GM18873 (cell line): ENCODE results near the gene LMNB1.
A peak's percentile ranks its signal among the peaks of the same experiment; 100 is the strongest.
"Not testable (repeated sequence)": the region's sequence is repeated elsewhere in the genome, so short reads cannot be mapped to it uniquely, and the experiment has no call there.

Source experiments
- ATAC-seq: cut with Tn5 transposase; IDR thresholded peaks from one replicate; pipeline ENCODE4 v1.9.1; 2021; ENCODE audit warnings: mild to moderate bottlenecking, moderate library complexity, moderate number of reproducible peaks; ENCODE audit not compliant: unreplicated experiment, low FRiP score

Gene LMNB1

DNA sequence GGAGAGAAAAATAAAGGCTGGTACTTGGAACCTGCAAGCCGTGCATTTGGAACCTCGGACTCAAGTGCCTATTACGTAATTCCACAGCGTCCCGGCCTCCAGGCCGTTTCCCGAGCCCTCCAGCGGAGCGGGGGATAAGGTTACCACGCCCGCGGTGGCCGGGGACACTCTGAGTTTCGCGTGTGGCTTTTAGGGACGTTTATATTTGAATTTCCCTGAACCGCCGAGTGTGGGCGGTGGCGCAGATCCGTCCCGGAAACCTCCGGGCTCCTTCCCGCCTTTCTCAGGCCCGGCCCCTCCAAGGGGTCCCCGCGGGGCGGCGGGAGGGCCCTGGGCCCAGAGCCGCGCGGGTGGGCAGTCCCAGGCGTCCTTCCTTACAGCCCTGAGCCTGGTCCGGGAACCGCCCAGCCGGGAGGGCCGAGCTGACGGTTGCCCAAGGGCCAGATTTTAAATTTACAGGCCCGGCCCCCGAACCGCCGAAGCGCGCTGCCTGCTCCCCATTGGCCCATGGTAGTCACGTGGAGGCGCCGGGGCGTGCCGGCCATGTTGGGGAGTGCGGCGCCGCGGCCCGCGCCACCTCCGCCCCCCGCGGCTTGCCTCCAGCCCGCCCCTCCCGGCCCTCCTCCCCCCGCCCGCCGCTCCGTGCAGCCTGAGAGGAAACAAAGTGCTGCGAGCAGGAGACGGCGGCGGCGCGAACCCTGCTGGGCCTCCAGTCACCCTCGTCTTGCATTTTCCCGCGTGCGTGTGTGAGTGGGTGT, at the start of gene LMNB1:
Gene LMNB1, plus strand, starts transcription at position 638 of the 758 bp plus-strand sequence. CDS start 373 bp downstream, outside the sequence.
- ATAC-seq = peak; percentile 54

DNA sequence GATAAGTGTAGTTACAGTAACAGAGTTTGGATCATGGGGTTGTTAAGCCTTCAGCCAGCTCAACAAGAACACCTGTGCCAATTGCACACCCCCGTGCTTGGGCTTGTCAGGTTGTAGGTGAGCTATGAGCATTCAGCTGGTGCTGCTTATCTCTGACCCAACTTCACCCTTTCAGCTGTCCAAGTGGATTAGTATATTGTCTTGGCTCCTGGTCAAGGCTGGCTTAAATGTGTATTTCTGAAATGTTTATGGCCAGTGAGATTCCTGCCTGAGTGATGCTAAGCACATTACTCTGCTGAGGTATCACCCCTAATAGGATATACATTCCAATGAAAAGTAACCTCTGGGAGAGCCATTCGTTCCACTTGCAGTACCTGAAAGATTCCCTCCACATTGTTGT, 44.2 kb upstream of the LMNB1 start:
- no peak for ATAC-seq

GRCh38 chr5:126734573-126734972, 42.4 kb upstream of the LMNB1 start:
- ATAC-seq = not testable (repeated sequence)

DNA sequence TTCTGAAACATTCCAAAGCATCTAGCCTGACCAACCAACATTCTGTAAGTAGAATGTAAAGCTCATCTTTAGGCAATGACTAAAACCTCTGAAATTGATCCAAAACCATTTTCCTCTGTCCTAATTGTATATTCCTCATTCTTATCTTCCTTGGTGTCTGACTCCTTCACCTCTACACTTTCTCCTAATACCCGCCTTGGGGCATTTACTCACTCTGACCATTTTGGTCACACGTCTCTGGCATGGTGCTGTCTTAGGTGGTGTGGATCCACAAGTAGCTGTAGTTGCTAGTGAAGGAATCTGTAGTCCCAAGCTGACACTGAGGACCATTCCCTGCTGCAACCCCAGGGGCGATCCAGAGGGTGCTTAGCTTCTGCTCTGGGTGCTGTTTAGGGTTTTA, 40.8 kb upstream of the LMNB1 start:
- ATAC-seq = no peak

DNA sequence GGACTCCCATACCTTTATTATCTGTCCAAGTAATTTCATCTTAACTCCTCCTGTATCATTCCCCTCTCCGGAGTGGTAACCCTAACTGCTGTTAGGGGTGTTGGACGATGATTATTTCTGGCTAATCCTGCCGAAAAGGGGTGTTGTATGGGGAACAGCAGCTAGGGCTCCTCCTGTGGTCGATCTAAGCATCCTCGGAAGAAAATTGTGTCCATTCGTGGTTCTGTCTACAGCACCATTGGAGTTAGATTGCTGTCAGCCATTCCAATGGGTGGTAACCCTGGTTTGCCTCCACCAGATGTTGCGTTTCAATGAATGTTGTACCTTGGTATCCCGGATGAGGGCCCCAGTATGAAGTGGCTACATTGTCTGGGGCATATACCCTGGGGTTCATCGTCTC, 35.6 kb upstream of the LMNB1 start:
- no peak for ATAC-seq

DNA sequence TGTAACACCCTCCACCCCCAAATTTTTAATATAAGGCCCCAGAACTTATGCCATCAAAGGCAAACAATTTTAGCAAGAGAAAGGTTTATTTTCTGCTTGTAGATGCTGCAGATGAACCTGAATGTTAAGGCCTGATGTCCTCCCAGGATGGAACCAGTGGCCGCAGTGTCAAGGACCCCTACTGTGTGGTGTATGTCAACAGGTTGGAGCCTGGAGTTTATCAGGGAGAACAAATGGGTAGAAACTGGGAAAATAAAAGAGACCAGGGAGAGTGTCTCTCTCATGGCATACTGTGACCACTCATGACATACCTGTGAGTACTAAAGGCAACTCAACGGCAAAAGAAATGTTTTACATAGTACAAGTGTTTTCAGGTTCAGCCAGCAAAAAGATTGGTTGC, 34.5 kb upstream of the LMNB1 start:
- ATAC-seq = no peak

- no peak for ATAC-seq
Observed at GRCh38 chr5:126744836-126745235, 32.1 kb upstream of the LMNB1 start.

DNA sequence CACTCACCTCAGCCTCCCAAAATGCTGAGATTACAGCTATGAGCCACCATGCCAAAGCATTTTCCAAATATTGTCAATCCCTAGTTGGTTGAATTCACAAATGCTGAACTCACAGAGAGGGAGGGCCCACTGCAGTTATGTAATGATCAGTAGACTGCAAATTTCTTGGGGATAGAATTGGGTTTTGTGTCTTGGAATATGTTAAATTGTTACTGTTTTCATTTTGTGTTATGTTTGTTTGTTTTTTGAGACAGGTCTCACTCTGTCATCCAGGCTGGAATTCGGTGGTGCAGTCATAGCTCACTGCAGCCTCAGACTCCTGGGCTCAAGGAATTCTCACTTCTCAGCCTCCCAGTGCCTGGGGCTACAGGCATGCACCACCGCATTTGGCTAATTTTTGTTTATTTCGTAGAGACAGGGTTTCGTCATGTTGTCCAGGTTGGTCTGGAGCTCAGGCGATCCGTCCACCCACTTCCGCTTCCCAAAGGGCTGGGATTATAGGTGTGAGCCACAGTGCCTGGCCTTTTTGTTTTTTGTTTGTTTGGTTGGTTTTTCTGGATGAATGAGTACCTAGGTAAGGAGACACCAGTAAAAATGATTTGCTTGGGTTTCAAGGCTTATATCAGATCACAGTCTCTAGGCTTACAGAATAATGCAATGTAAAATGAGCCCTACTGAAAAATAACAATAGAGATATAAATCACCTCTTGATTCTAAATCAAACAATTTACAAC, 31.5 kb upstream of the LMNB1 start:
- ATAC-seq = no peak

GRCh38 chr5:126746290-126746689, 30.6 kb upstream of the LMNB1 start:
- no peak for ATAC-seq

DNA sequence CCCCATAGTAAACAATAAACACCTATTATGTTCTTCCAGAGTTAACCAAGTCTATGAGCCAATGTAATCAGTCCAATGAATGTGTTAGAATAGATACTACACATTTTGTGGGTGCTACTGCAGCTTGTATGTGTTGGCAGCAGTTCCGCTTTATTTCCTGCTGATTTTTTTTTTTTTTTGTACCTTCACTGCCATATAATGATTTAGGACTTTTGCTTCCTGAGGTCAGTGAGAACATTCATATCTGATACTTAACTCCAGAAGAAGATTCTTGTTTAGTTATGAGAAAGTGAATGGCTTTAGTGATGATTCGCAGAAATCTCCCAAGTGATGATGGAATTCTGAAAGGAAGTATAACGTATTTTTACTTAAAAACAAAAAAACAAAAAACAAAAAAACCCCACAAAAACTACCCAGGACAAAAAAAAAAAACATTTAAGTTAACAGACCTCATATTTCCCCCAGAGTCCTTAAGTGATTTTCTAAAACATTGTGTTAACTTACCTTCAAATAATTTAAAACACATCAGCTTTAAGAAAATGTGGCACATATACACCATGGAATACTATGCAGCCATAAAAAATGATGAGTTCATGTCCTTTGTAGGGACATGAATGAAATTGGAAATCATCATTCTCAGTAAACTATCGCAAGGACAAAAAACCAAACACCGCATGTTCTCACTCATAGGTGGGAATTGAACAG, 24.7 kb upstream of the LMNB1 start:
- no peak for ATAC-seq

GRCh38 chr5:126753227-126753626, 23.7 kb upstream of the LMNB1 start:
- ATAC-seq = no peak

DNA sequence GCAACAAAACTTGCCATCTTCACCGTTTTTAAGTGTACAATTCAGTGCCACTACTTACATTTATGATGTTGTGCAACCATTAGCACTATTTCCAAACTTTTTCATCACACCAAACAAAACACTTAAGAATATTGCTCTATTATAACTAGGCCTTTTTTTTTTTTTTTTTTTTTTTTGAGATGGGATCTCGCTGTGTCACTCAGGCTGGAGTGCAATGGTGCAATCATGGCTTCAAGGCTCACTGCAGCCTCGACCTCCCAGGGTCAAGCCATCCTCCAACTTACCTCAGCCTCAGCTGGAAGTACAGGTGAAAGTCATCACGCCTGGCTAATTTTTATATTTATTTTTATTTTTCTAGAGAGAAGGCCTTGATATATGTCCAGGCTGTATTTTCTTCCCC, 22.3 kb upstream of the LMNB1 start:
- no peak for ATAC-seq

GRCh38 chr5:126755593-126755992, 21.3 kb upstream of the LMNB1 start:
- no peak for ATAC-seq

DNA sequence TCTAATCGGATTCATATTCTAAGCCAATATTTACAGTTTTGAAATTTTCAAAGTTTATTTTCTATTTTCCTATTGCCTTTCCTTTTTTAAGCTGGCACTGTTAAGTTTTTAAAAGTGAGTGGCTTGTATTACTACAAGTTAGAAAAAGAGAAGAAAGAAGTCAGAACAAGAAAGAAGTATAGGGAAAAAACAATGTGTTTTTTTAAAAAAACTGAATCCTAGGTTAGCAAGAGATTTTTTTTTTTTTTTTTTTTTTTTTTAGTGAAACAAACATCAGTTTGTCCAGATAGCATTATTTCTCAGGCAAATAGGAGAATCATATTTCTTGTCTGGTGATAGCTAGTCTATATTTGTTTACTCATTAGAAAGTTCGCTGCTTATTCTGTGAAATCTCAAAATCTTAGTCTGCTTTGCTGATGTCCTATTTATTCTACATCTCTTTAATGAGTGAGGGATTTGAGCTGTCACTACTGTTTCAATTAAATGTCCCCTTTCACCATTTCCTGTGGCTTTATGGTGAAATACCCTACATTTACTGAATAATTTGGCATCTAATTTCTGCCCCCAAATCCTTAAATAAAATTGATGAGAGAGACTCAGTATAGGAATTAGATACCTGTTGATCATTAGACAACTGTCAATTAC, 19.1 kb upstream of the LMNB1 start:
- ATAC-seq = no peak

DNA sequence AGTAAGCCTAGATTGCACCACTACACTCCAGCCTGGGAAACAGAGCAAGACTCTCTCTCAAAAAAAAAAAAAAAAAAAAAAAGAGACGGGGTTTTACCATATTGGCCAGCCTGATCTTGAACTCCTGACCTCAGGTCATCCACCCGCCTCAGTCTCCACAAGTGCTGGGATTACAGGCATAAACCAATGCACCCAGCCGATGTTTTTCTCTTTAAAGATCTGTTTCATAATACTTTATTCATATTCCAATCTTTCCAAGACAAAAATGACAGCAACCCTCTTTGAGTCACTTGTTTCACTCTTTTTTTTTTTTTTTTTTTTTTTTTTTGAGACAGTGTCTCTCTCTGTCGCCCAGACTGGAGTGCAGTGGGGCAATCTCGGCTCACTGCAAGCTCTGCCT, 13.6 kb upstream of the LMNB1 start:
- no peak for ATAC-seq

DNA sequence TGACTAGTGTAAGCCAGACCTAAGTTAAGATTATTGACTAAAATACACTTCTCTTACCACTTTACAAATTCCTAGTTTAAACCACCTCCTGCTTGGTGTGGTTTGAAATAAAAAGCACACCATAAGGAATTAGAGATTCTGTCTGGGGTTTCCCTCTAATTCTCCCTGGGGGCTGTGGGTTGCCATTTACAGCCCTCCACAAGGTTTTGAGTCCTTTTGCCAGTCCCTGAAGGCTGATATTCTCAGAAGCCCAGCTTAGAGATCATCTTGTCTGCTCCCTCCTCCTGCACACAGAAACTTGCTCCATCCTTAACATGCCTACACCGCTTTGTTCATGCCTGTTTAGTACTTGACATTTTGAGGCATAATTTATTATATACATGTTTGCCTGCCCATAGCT, 7.2 kb upstream of the LMNB1 start:
- ATAC-seq = no peak

DNA sequence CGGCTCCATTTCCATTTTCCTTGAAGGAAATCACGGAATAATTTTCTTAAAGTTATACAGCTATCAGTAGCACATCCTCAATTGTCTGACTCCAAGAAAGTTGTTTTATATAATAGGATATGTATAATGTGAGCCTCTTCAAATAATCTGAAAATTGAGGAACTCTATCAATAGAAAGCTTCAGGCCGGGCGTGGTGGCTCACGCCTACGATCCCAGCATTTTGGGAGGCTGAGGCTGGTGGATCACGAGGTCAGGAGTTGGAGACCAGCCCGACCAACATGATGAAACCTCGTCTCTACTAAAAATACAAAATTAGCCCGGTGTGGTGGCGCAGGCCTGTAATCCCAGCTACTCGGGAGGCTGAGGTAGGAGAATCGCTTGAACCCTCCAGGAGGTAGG, 3.4 kb upstream of the LMNB1 start:
- not testable (repeated sequence) for ATAC-seq

DNA sequence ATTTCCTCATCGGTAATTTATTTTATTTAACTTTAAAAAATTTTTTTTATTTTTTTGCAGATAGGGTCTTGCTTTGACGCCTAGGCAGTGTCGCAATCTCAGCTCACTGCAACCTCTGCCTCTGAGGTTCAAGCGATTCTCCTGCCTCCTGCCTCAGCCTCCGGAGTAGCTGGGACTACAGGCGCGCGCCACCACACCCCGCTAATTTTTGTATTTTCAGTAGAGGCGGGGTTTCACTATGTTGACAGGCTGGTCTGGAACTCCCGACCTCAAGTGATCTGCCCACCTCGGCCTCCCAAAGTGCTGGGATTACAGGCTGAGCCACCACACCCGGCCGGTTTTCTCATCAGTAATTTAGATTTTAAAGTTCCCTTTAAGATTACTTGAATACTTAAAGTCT, 2.3 kb upstream of the LMNB1 start:
- ATAC-seq = not testable (repeated sequence)

DNA sequence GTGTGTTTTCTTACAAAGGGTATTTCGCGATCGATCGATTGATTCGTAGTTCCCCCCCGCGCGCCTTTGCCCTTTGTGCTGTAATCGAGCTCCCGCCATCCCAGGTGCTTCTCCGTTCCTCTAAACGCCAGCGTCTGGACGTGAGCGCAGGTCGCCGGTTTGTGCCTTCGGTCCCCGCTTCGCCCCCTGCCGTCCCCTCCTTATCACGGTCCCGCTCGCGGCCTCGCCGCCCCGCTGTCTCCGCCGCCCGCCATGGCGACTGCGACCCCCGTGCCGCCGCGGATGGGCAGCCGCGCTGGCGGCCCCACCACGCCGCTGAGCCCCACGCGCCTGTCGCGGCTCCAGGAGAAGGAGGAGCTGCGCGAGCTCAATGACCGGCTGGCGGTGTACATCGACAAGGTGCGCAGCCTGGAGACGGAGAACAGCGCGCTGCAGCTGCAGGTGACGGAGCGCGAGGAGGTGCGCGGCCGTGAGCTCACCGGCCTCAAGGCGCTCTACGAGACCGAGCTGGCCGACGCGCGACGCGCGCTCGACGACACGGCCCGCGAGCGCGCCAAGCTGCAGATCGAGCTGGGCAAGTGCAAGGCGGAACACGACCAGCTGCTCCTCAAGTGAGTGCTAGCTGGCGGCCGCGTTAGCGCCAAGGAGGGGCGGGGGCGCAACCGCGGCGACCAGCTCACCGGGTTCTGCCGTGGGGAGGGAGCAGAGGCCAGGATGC, 480 bp downstream of the LMNB1 start:
- no peak for ATAC-seq

GRCh38 chr5:126777975-126778674, 1.2 kb downstream of the LMNB1 start:
- ATAC-seq = peak; percentile 67
